Activated CD8-positive, alpha-beta memory T cell treated with anti-CD3 and anti-CD28 coated beads, Interleukin-2, amount 10 ng/mL, durations not matched to agents 7 days and 5 days (primary cell): ENCODE results near the gene SUCNR1. TPM values are rescaled to one million over a fixed set of nuclear protein-coding genes. Genes with fewer than 3 reads are reported as not detected.
"Not testable (repeated sequence)": the region's sequence is repeated elsewhere in the genome, so short reads cannot be mapped to it uniquely, and the experiment has no call there.

Source experiments
- ATAC-seq: fragments of 150-1000 bp; cut with Tn5 transposase; one replicate; pipeline ENCODE4 v1.10.0; 2021; ENCODE audit warnings: moderate library complexity
- CTCF ChIA-PET: fragments of 350-600 bp; sonication (Branson Sonifier 250); formaldehyde crosslinking; loops from one replicate; lab custom pipeline; 2021; ENCODE audit warnings: antibody characterized with exemption; lab: Charles Lee
- DNase-seq: peaks from one replicate; pipeline ENCODE4 v3.0.0-alpha.2; 2020
- H3K27ac Mint-ChIP-seq: one replicate; pipeline ENCODE4 v1.8.0; 2021; ENCODE audit warnings: mild to moderate bottlenecking, mixed read lengths
- H3K27me3 Mint-ChIP-seq: one replicate; pipeline ENCODE4 v1.8.0; 2021; ENCODE audit warnings: mixed read lengths
- H3K36me3 Mint-ChIP-seq: one replicate; pipeline ENCODE4 v1.8.0; 2021; ENCODE audit warnings: mild to moderate bottlenecking, mixed read lengths
- H3K4me1 Mint-ChIP-seq: one replicate; pipeline ENCODE4 v1.8.0; 2021; ENCODE audit warnings: mixed read lengths
- H3K4me3 Mint-ChIP-seq: one replicate; pipeline ENCODE4 v1.8.0; 2021; ENCODE audit warnings: mild to moderate bottlenecking, moderate library complexity, mixed read lengths
- H3K9me3 Mint-ChIP-seq: one replicate; pipeline ENCODE4 v1.8.0; 2022; ENCODE audit warnings: low read depth, mixed read lengths
- total RNA-seq, 2 experiments: library from RNA; stranded (reverse); gene quantifications; one replicate each; pipeline ENCODE4 v1.2.3, GENCODE V29; 2021

Gene SUCNR1
- total RNA-seq, 2 experiments from 2014 or later, result not detected

GRCh38 chr3:151918253-151919029 is 45.0 kb downstream of the SUCNR1 start:
- ATAC-seq, result peak; percentile 47
- Mint-ChIP-seq H3K4me1 (no peaks in the 10 kb centered on the region), H3K36me3 (no peaks in the 10 kb centered on the region), H3K27me3 (peaks cover 9% of the 10 kb centered on the region), H3K4me3 (no peak overlapping the region), H3K9me3 (no peaks in the 10 kb centered on the region), H3K27ac (no peak overlapping the region)
- CTCF ChIA-PET, result interaction anchor here (0.8 to 2.0 kb wide), 6 partner anchors 79 to 691 kb away, joined by 3 to 11 read pairs (median 6); no protein-coding TSS in a partner anchor
- DNase-seq, result no peak

GRCh38 chr3:151919030-151919328 is 45.5 kb downstream of the SUCNR1 start:
- CTCF ChIA-PET, result interaction anchor here (0.8 to 2.0 kb wide), 6 partner anchors 80 to 691 kb away, joined by 3 to 11 read pairs (median 6); no protein-coding TSS in a partner anchor
- no peak overlapping the region for H3K4me3 Mint-ChIP-seq
- no peaks in the 10 kb centered on the region for H3K4me1 Mint-ChIP-seq
- H3K27ac Mint-ChIP-seq, result no peak overlapping the region
- H3K27me3 Mint-ChIP-seq, result peaks cover 6% of the 10 kb centered on the region
- H3K36me3 Mint-ChIP-seq, result no peaks in the 10 kb centered on the region
- no peaks in the 10 kb centered on the region for H3K9me3 Mint-ChIP-seq
- ATAC-seq (no peak), DNase-seq (no peak)

GRCh38 chr3:151919446-151919845 is 46.0 kb downstream of the SUCNR1 start:
- H3K4me1 Mint-ChIP-seq, result peaks cover 3% of the 10 kb centered on the region
- no peak overlapping the region for H3K27ac Mint-ChIP-seq
- no peak for ATAC-seq
- peaks cover 6% of the 10 kb centered on the region for H3K27me3 Mint-ChIP-seq
- CTCF ChIA-PET, result interaction anchor here (1.1 to 2.0 kb wide), 5 partner anchors 80 to 692 kb away, joined by 3 to 11 read pairs (median 8); no protein-coding TSS in a partner anchor
- H3K36me3 Mint-ChIP-seq, result no peaks in the 10 kb centered on the region
- no peak overlapping the region for H3K4me3 Mint-ChIP-seq
- no peaks in the 10 kb centered on the region for H3K9me3 Mint-ChIP-seq
- no peak for DNase-seq

- peaks cover 15% of the 10 kb centered on the region for H3K4me1 Mint-ChIP-seq
- no peaks in the 10 kb centered on the region for H3K36me3 Mint-ChIP-seq
- DNase-seq, result no peak
- ATAC-seq, result no peak
- no peak overlapping the region for H3K4me3 Mint-ChIP-seq
- CTCF ChIA-PET, result no interaction called here
- peaks cover 6% of the 10 kb centered on the region for H3K27me3 Mint-ChIP-seq
- no peaks in the 10 kb centered on the region for H3K9me3 Mint-ChIP-seq
- no peak overlapping the region for H3K27ac Mint-ChIP-seq
Measured at GRCh38 chr3:151923901-151924300, 50.5 kb downstream of the SUCNR1 start.

- Mint-ChIP-seq H3K36me3 (no peaks in the 10 kb centered on the region), H3K27me3 (peaks cover 6% of the 10 kb centered on the region), H3K9me3 (no peaks in the 10 kb centered on the region), H3K4me3 (no peak overlapping the region), H3K4me1 (peaks cover 15% of the 10 kb centered on the region), H3K27ac (no peak overlapping the region)
- DNase-seq (no peak), ATAC-seq (no peak)
- CTCF ChIA-PET, result no interaction called here
Measured at GRCh38 chr3:151924753-151925152, 51.3 kb downstream of the SUCNR1 start.

GRCh38 chr3:151925419-151925818 is 52.0 kb downstream of the SUCNR1 start:
- H3K27me3 Mint-ChIP-seq, result peaks cover 8% of the 10 kb centered on the region
- no peak overlapping the region for H3K27ac Mint-ChIP-seq
- no peaks in the 10 kb centered on the region for H3K9me3 Mint-ChIP-seq
- no peak overlapping the region for H3K4me3 Mint-ChIP-seq
- H3K36me3 Mint-ChIP-seq, result no peaks in the 10 kb centered on the region
- H3K4me1 Mint-ChIP-seq, result peaks cover 15% of the 10 kb centered on the region
- CTCF ChIA-PET, result no interaction called here
- peak; percentile 79 for DNase-seq
- ATAC-seq, result peak; percentile 84

- Mint-ChIP-seq H3K9me3 (no peaks in the 10 kb centered on the region), H3K4me3 (no peak overlapping the region), H3K36me3 (no peaks in the 10 kb centered on the region), H3K4me1 (peaks cover 15% of the 10 kb centered on the region), H3K27me3 (peaks cover 9% of the 10 kb centered on the region), H3K27ac (no peak overlapping the region)
- CTCF ChIA-PET, result no interaction called here
- no peak for DNase-seq
- no peak for ATAC-seq
Measured at GRCh38 chr3:151925876-151926275, 52.4 kb downstream of the SUCNR1 start.

GRCh38 chr3:151926956-151927355 is 53.5 kb downstream of the SUCNR1 start:
- CTCF ChIA-PET, result no interaction called here
- ATAC-seq (no peak), DNase-seq (no peak)
- no peaks in the 10 kb centered on the region for H3K9me3 Mint-ChIP-seq
- H3K36me3 Mint-ChIP-seq, result no peaks in the 10 kb centered on the region
- no peak overlapping the region for H3K4me3 Mint-ChIP-seq
- peaks cover 9% of the 10 kb centered on the region for H3K27me3 Mint-ChIP-seq
- no peak overlapping the region for H3K27ac Mint-ChIP-seq
- peaks cover 15% of the 10 kb centered on the region for H3K4me1 Mint-ChIP-seq

GRCh38 chr3:151927915-151928525 is 54.6 kb downstream of the SUCNR1 start:
- H3K4me1 Mint-ChIP-seq, result peaks cover 15% of the 10 kb centered on the region

GRCh38 chr3:151931171-151931570 is 57.7 kb downstream of the SUCNR1 start:
- Mint-ChIP-seq H3K9me3 (no peaks in the 10 kb centered on the region), H3K27me3 (peaks cover 10% of the 10 kb centered on the region), H3K4me3 (no peak overlapping the region), H3K4me1 (no peaks in the 10 kb centered on the region), H3K27ac (no peak overlapping the region), H3K36me3 (no peaks in the 10 kb centered on the region)
- CTCF ChIA-PET, result no interaction called here
- ATAC-seq, result no peak
- DNase-seq, result no peak

More at GRCh38 chr3:151927915-151928525, 54.6 kb downstream of the SUCNR1 start:
- CTCF ChIA-PET, DNase-seq, H3K27me3 Mint-ChIP-seq, ATAC-seq, H3K27ac Mint-ChIP-seq, H3K9me3 Mint-ChIP-seq, H3K4me3 Mint-ChIP-seq, H3K36me3 Mint-ChIP-seq: not testable (repeated sequence)

- no peaks in the 10 kb centered on the region for H3K36me3 Mint-ChIP-seq
- peaks cover 13% of the 10 kb centered on the region for H3K27me3 Mint-ChIP-seq
- no peak overlapping the region for H3K27ac Mint-ChIP-seq
- H3K9me3 Mint-ChIP-seq, result no peaks in the 10 kb centered on the region
- H3K4me1 Mint-ChIP-seq, result no peaks in the 10 kb centered on the region
- no peak overlapping the region for H3K4me3 Mint-ChIP-seq
- CTCF ChIA-PET, result no interaction called here
- ATAC-seq (no peak), DNase-seq (no peak)
Measured at GRCh38 chr3:151933234-151933853, 59.9 kb downstream of the SUCNR1 start.
